A549 (cell line): ENCODE data around the gene CCDC187. TPM values are rescaled to one million over a fixed set of nuclear protein-coding genes. Genes with fewer than 3 reads are reported as not detected.

Experiments used
- ATAC-seq, 2 experiments: fragments of 200-7000 bp in 1 of 2; fragments of >200 bp in 1 of 2; cut with Nextera tagmentation in 1 of 2; cut with Tn5 transposase in 1 of 2; 3 replicates each; pipeline versions ENCODE4 v1.8.0 to v1.9.1; 2018 to 2020; ENCODE audit warnings: mild to moderate bottlenecking in 1 of 2, moderate library complexity in 1 of 2
- CTCF ChIA-PET: fragments of 300-600 bp; sonication (Branson Sonifier 250); formaldehyde crosslinking; extraction: SDS; loops from one replicate; lab custom pipeline; 2021; ENCODE audit warnings: antibody characterized with exemption, inconsistent platforms; lab: Yijun Ruan, JAX
- POLR2A ChIA-PET: fragments of 350-600 bp; formaldehyde crosslinking; extraction: SDS; loops from one replicate; lab custom pipeline; 2021; ENCODE audit warnings: antibody characterized with exemption, inconsistent platforms; lab: Yijun Ruan, JAX
- DNase-seq, 2 experiments: peaks; one replicate each; pipeline versions ENCODE4 v3.0.0 to v3.0.0-alpha.2; 2011 to 2016; ENCODE audit warnings: low read depth in 1 of 2, low spot score in 1 of 2
- FAIRE-seq: peaks from 2 replicates; lab custom pipeline; 2011; peaks lifted over from hg19 to GRCh38; lab: Jason Lieb, UNC
- H3K27ac ChIP-seq, 2 experiments: fragments of >200 bp; sonication (Bioruptor Twin); formaldehyde crosslinking; 3 replicates each; pipeline ENCODE4 v1.5.1; 2016 to 2017
- H3K4me1 ChIP-seq: fragments of >200 bp; sonication (Bioruptor Twin); formaldehyde crosslinking; 3 replicates; pipeline ENCODE4 v1.6.1; 2016
- H3K4me2 ChIP-seq: fragments of >200 bp; sonication (Bioruptor Twin); formaldehyde crosslinking; 3 replicates; pipeline ENCODE4 v1.6.1; 2016
- H3K4me3 ChIP-seq: fragments of >200 bp; sonication (Bioruptor Twin); formaldehyde crosslinking; 3 replicates; pipeline ENCODE4 v1.5.1; 2016
- H3K9me3 ChIP-seq: fragments of >200 bp; sonication (Bioruptor Twin); formaldehyde crosslinking; 3 replicates; pipeline ENCODE4 v1.6.1; 2016
- CBX2 ChIP-seq: fragments of 200-600 bp; sonication (generic); IDR thresholded peaks from 2 replicates; pipeline ENCODE4 v1.6.1; 2016; ENCODE audit warnings: low read depth, mild to moderate bottlenecking, borderline replicate concordance
- CBX8 ChIP-seq: fragments of 200-600 bp; sonication (generic); IDR thresholded peaks from 2 replicates; pipeline ENCODE4 v1.6.1; 2016
- CEBPB ChIP-seq, 2 experiments: fragments of >200 bp in 1 of 2; sonication (Bioruptor Twin) in 1 of 2; formaldehyde crosslinking in 1 of 2; IDR thresholded peaks; 2 replicates each; pipeline ENCODE4 v1.6.1; 2012 to 2016
- CHD4 ChIP-seq: fragments of 200-600 bp; sonication (generic); IDR thresholded peaks from 2 replicates; pipeline ENCODE4 v1.6.1; 2016; ENCODE audit warnings: antibody characterized with exemption, mild to moderate bottlenecking, borderline replicate concordance
- EHF ChIP-seq: fragments of 250-450 bp; sonication (Bioruptor Pico); IDR thresholded peaks from 2 replicates; pipeline ENCODE4 v1.5.0; 2020; ENCODE audit warnings: mild to moderate bottlenecking
- EHMT2 ChIP-seq: fragments of 200-600 bp; sonication (generic); IDR thresholded peaks from 2 replicates; pipeline ENCODE4 v1.6.1; 2016; ENCODE audit warnings: antibody characterized with exemption, low read depth, mild to moderate bottlenecking, moderate library complexity
- EP300 ChIP-seq, 2 experiments: fragments of >200 bp; sonication (Bioruptor Twin); formaldehyde crosslinking; IDR thresholded peaks; 2 replicates in 1 of 2; 3 replicates in 1 of 2; pipeline ENCODE4 v1.6.1; 2016 to 2017
- FOSB ChIP-seq: fragments of 250-450 bp; sonication (Bioruptor Pico); IDR thresholded peaks from 2 replicates; pipeline ENCODE4 v1.5.0; 2020; ENCODE audit warnings: mild to moderate bottlenecking, moderate library complexity
- FOXS1 ChIP-seq: fragments of 250-450 bp; sonication (Bioruptor Pico); IDR thresholded peaks from 2 replicates; pipeline ENCODE4 v1.5.0; 2020; ENCODE audit warnings: mild to moderate bottlenecking, moderate library complexity
- HES2 ChIP-seq: fragments of >200 bp; sonication (Bioruptor Twin); formaldehyde crosslinking; IDR thresholded peaks from 2 replicates; pipeline ENCODE4 v1.6.1; 2016
- HEYL ChIP-seq: fragments of 250-450 bp; sonication (Bioruptor Pico); IDR thresholded peaks from 2 replicates; pipeline ENCODE4 v1.8.0; 2021; ENCODE audit warnings: mild to moderate bottlenecking, moderate library complexity
- HOXB5 ChIP-seq: fragments of 250-450 bp; sonication (Bioruptor Pico); IDR thresholded peaks from 2 replicates; pipeline ENCODE4 v1.5.0; 2020; ENCODE audit warnings: mild to moderate bottlenecking, moderate library complexity
- JUN ChIP-seq, 2 experiments: fragments of >200 bp; sonication (Bioruptor Twin); formaldehyde crosslinking; IDR thresholded peaks; 2 replicates in 1 of 2; 3 replicates in 1 of 2; pipeline ENCODE4 v1.6.1; 2016 to 2017
- JUNB ChIP-seq: fragments of >200 bp; sonication (Bioruptor Twin); formaldehyde crosslinking; IDR thresholded peaks from 2 replicates; pipeline ENCODE4 v1.6.1; 2016
- KDM1A ChIP-seq: fragments of 200-600 bp; sonication (generic); IDR thresholded peaks from 2 replicates; pipeline ENCODE4 v1.6.1; 2016; ENCODE audit warnings: low read depth, mild to moderate bottlenecking
- KDM5A ChIP-seq: fragments of 200-600 bp; sonication (generic); IDR thresholded peaks from 2 replicates; pipeline ENCODE4 v1.6.1; 2016; ENCODE audit warnings: antibody characterized with exemption, mild to moderate bottlenecking
- MYC ChIP-seq: IDR thresholded peaks from 2 replicates; pipeline ENCODE4 v1.6.1; 2012; ENCODE audit warnings: mild to moderate bottlenecking, inconsistent platforms, low read length, improper control_type of control experiment, borderline replicate concordance
- NPAS2 ChIP-seq: fragments of 250-450 bp; sonication (Bioruptor Pico); IDR thresholded peaks from 2 replicates; pipeline ENCODE4 v1.8.0; 2022; ENCODE audit warnings: mild to moderate bottlenecking, moderate library complexity, borderline replicate concordance
- PBX3 ChIP-seq: IDR thresholded peaks from 2 replicates; pipeline ENCODE4 v1.6.1; 2012
- POLR2A ChIP-seq: IDR thresholded peaks from 2 replicates; pipeline ENCODE4 v1.6.1; 2012; ENCODE audit warnings: mild to moderate bottlenecking, low read length
- POLR2AphosphoS2 ChIP-seq: conservative IDR thresholded peaks from 2 replicates; pipeline ENCODE4 v1.6.1; 2012; ENCODE audit warnings: low read length, improper control_type of control experiment, inconsistent platforms
- SMC3 ChIP-seq: fragments of >200 bp; sonication (Bioruptor Twin); formaldehyde crosslinking; IDR thresholded peaks from 3 replicates; pipeline ENCODE4 v1.6.1; 2018; ENCODE audit warnings: inconsistent platforms
- TP53 ChIP-seq: fragments of 250-450 bp; sonication (Bioruptor Pico); IDR thresholded peaks from 2 replicates; pipeline ENCODE4 v1.5.0; 2021; ENCODE audit warnings: mild to moderate bottlenecking, moderate library complexity
- ZC3H11A ChIP-seq: fragments of 450-650 bp; IDR thresholded peaks from 2 replicates; pipeline ENCODE4 v1.6.1; 2014; ENCODE audit warnings: antibody characterized with exemption, mild to moderate bottlenecking
- ZFP36 ChIP-seq: fragments of 450-650 bp; IDR thresholded peaks from 2 replicates; pipeline ENCODE4 v1.6.1; 2014; ENCODE audit warnings: borderline replicate concordance; ENCODE audit not compliant: partially characterized antibody
- ZNF302 ChIP-seq: fragments of 250-450 bp; sonication (Bioruptor Pico); IDR thresholded peaks from 2 replicates; pipeline ENCODE4 v1.9.0; 2021; ENCODE audit warnings: inconsistent platforms, mild to moderate bottlenecking, moderate library complexity
- WGBS: methylation state at CpG from one replicate; pipeline ENCODE4 v1.1.6; 2017; ENCODE audit errors: missing lambda C conversion rate; 5-methylcytosine and 5-hydroxymethylcytosine counted together
- polyA plus RNA-seq, 4 experiments: library from polyadenylated mRNA; depleted of rRNA in 3 of 4; stranded (reverse); fragments of >200 nt; fragmentation: RNase III in 1 of 4; extraction: RNeasy Plus Mini Kit Qiagen cat#74134 plus additional on column Dnase treatment in 1 of 4; gene quantifications; 2 replicates in 3 of 4; 3 replicates in 1 of 4; pipeline ENCODE4 v1.2.3, GENCODE V29; 2011 to 2017
- TF ChIP-seq, protein P1 (sequence below): IDR thresholded peaks from 2 replicates; pipeline ENCODE4 v1.6.1; 2012; ENCODE audit warnings: low read depth, borderline replicate concordance
- TF ChIP-seq, protein P2 (sequence below): IDR thresholded peaks from 2 replicates; pipeline ENCODE4 v1.6.1; 2012
- TF ChIP-seq, protein P3 (sequence below): fragments of 150-350 bp; IDR thresholded peaks from 2 replicates; pipeline ENCODE4 v1.6.1; 2014; ENCODE audit warnings: low read depth, mild to moderate bottlenecking, low read length

The CCDC187 gene
- polyA plus RNA-seq, 2 of the 4 experiments (the other 2 are of a cell fraction): under 0.01 TPM; not detected in 1

GRCh38 chr9:136265561-136266355 is 38.1 kb downstream of the CCDC187 start:
- no peak for FAIRE-seq
- TF ChIP-seq KDM5A: no peak
- TF ChIP-seq ZNF302 (CRISPR knock-in tag): no peak
- no peak for TF ChIP-seq HOXB5 (CRISPR knock-in tag)
- TF ChIP-seq HES2: no peak
- no peak for TF ChIP-seq NPAS2 (CRISPR knock-in tag)
- no peak for TF ChIP-seq EP300 (IDR thresholded peaks at IDR 0.05)
- TF ChIP-seq FOSB (CRISPR knock-in tag): no peak
- no peak for TF ChIP-seq MYC
- TF ChIP-seq EHMT2: no peak
- TF ChIP-seq JUN (IDR thresholded peaks at IDR 0.05): no peak
- TF ChIP-seq POLR2AphosphoS2: no peak
- TF ChIP-seq PBX3: no peak
- no peak for TF ChIP-seq EHF (CRISPR knock-in tag)
- TF ChIP-seq, all 56 proteins: peak for 0
- H3K27ac ChIP-seq: no peak overlapping the region
- no peak overlapping the region for H3K4me3 ChIP-seq
- ATAC-seq (no peak), DNase-seq (no peak)
- ChIA-PET POLR2A (no interaction called here), CTCF (interaction anchor here (0.8 kb wide), 1 partner anchor 143 kb away, joined by 4 read pairs; no protein-coding TSS in a partner anchor)
- H3K4me1 ChIP-seq: peaks cover 5% of the 10 kb centered on the region; the same call in 1 of the 3 replicates
- H3K9me3 ChIP-seq: no peaks in the 10 kb centered on the region
- H3K4me2 ChIP-seq: no peak overlapping the region
- 72% methylated on average over 16 of the region's 17 CpGs for WGBS

DNA sequence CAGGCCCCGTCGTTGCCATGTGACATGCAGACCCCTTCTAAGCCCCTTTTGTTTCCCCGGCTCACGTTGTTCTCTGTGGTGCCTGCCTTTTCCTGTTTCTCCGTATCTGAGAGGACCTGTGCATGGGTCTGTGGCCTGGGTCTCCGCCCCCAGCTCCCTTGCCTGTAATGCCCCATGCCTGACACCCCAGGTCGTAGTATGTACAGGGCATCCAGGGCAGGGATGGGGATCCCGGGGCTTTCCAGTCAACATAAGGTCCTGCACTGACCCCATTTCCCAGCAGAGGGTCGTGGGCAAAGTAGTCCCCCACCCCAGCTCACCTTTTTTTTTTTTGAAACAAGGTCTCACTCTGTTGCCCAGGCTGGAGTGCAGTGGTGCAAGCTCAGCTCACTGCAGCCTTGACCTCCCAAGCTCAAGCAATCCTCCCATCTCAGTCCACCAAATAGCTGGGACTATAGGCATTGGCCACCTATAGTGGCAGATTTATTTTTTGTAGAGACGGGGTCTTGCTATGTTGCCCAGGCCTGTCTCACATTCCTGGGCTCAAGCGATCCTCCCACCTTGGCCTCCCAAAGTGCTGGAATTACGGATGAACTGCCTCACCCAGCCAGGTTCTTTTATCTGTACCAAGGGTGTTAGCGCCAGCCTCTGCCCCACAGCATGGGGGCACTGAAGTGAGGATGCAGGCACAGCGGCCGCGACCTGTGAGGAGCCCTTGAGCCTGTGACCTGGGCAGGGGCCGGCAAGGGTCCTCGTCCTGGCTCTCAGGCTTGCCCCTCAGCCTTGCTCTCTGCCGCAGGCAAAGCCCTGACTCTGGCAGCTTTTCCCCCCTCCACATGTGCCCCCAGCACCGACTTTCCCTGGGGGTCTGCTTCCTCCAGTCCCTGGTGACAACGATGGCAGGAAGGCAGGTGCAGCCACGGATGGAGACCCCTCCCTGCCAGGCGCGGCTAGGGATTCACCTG is 39.2 kb downstream of the CCDC187 start:
- WGBS: 74% methylated on average over 24 of the region's 24 CpGs
- CTCF ChIA-PET: interaction anchor here (1.1 to 1.3 kb wide), 3 partner anchors 10 to 39 kb away, joined by 3 to 4 read pairs (median 3); no protein-coding TSS in a partner anchor
- Histone ChIP-seq H3K4me2 (no peak overlapping the region), H3K4me1 (peaks cover 5% of the 10 kb centered on the region; the same call in 1 of the 3 replicates), H3K27ac (no peak overlapping the region), H3K9me3 (no peaks in the 10 kb centered on the region), H3K4me3 (no peak overlapping the region)
- FAIRE-seq (no peak), ATAC-seq (no peak), DNase-seq (no peak)
- POLR2A ChIA-PET: interaction anchor here (0.7 kb wide), 1 partner anchor 155 kb away, joined by 4 read pairs; no protein-coding TSS in a partner anchor
- TF ChIP-seq TP53 (CRISPR knock-in tag): no peak
- TF ChIP-seq CBX8: no peak
- TF ChIP-seq POLR2A: no peak
- TF ChIP-seq, protein P1, sequence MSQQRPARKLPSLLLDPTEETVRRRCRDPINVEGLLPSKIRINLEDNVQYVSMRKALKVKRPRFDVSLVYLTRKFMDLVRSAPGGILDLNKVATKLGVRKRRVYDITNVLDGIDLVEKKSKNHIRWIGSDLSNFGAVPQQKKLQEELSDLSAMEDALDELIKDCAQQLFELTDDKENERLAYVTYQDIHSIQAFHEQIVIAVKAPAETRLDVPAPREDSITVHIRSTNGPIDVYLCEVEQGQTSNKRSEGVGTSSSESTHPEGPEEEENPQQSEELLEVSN: no peak
- TF ChIP-seq HEYL (CRISPR knock-in tag): no peak
- TF ChIP-seq ZFP36: no peak
- no peak for TF ChIP-seq CBX2
- TF ChIP-seq CEBPB (IDR thresholded peaks at IDR 0.05): no peak
- TF ChIP-seq HES2: no peak
- TF ChIP-seq, protein P2, sequence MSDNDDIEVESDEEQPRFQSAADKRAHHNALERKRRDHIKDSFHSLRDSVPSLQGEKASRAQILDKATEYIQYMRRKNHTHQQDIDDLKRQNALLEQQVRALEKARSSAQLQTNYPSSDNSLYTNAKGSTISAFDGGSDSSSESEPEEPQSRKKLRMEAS: no peak
- TF ChIP-seq ZC3H11A: no peak
- no peak for TF ChIP-seq CHD4
- TF ChIP-seq, protein P3, sequence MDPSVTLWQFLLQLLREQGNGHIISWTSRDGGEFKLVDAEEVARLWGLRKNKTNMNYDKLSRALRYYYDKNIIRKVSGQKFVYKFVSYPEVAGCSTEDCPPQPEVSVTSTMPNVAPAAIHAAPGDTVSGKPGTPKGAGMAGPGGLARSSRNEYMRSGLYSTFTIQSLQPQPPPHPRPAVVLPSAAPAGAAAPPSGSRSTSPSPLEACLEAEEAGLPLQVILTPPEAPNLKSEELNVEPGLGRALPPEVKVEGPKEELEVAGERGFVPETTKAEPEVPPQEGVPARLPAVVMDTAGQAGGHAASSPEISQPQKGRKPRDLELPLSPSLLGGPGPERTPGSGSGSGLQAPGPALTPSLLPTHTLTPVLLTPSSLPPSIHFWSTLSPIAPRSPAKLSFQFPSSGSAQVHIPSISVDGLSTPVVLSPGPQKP: no peak
- TF ChIP-seq EP300 (IDR thresholded peaks at IDR 0.05): no peak
- TF ChIP-seq SMC3: no peak
- no peak for TF ChIP-seq KDM1A
- TF ChIP-seq JUNB: no peak
- no peak for TF ChIP-seq POLR2AphosphoS2
- TF ChIP-seq FOXS1: no peak
